ENCODE data around the gene ARID5B.
A peak's percentile ranks its signal among the peaks of the same experiment; 100 is the strongest.

The ARID5B gene

GRCh38 chr10:61985715-61986114, 84.2 kb downstream of the ARID5B start:
- Histone ChIP-seq H3K79me2 (ENCODE audit: control insufficient read depth, insufficient read depth, low read length, unreplicated experiment) (peaks cover 5% of the 10 kb centered on the region), H3K4me1 (ENCODE audit: control insufficient read depth, insufficient read depth, low read length, unreplicated experiment) (peaks cover 15% of the 10 kb centered on the region), H3K4me3 (ENCODE audit: low read depth, low read length) (no peak overlapping the region), H3K27me3 (ENCODE audit: insufficient read depth, low read length) (no peaks in the 10 kb centered on the region), H3K27ac (ENCODE audit: low read depth, low read length) (no peak overlapping the region), H2AFZ (ENCODE audit: low read length, unreplicated experiment) (no peak overlapping the region), H3K36me3 (ENCODE audit: insufficient read depth, low read length) (no peaks in the 10 kb centered on the region)

- no peak overlapping the region for H3K4me3 ChIP-seq (ENCODE audit: low read depth, low read length)
- no peaks in the 10 kb centered on the region for H3K27me3 ChIP-seq (ENCODE audit: insufficient read depth, low read length)
- peaks cover 12% of the 10 kb centered on the region for H3K4me1 ChIP-seq (ENCODE audit: control insufficient read depth, insufficient read depth, low read length, unreplicated experiment)
- no peak overlapping the region for H3K27ac ChIP-seq (ENCODE audit: low read depth, low read length)
- no peak overlapping the region for H2AFZ ChIP-seq (ENCODE audit: low read length, unreplicated experiment)
- no peaks in the 10 kb centered on the region for H3K36me3 ChIP-seq (ENCODE audit: insufficient read depth, low read length)
- H3K79me2 ChIP-seq (ENCODE audit: control insufficient read depth, insufficient read depth, low read length, unreplicated experiment), result peaks cover 2% of the 10 kb centered on the region
These were observed 84.9 kb downstream of the ARID5B start for GRCh38 chr10:61986382-61986781.

GRCh38 chr10:61986788-61987492, 85.4 kb downstream of the ARID5B start:
- Histone ChIP-seq H3K4me1 (ENCODE audit: control insufficient read depth, insufficient read depth, low read length, unreplicated experiment) (peaks cover 13% of the 10 kb centered on the region), H3K36me3 (ENCODE audit: insufficient read depth, low read length) (no peaks in the 10 kb centered on the region), H3K27me3 (ENCODE audit: insufficient read depth, low read length) (no peaks in the 10 kb centered on the region), H2AFZ (ENCODE audit: low read length, unreplicated experiment) (no peak overlapping the region), H3K79me2 (ENCODE audit: control insufficient read depth, insufficient read depth, low read length, unreplicated experiment) (peaks cover 2% of the 10 kb centered on the region), H3K27ac (ENCODE audit: low read depth, low read length) (no peak overlapping the region), H3K4me3 (ENCODE audit: low read depth, low read length) (no peak overlapping the region)

- Histone ChIP-seq H3K27me3 (ENCODE audit: insufficient read depth, low read length) (no peaks in the 10 kb centered on the region), H3K79me2 (ENCODE audit: control insufficient read depth, insufficient read depth, low read length, unreplicated experiment) (peaks cover 2% of the 10 kb centered on the region), H3K4me3 (ENCODE audit: low read depth, low read length) (peak overlapping the region; percentile 15), H2AFZ (ENCODE audit: low read length, unreplicated experiment) (no peak overlapping the region), H3K27ac (ENCODE audit: low read depth, low read length) (peak overlapping the region; percentile 3), H3K36me3 (ENCODE audit: insufficient read depth, low read length) (no peaks in the 10 kb centered on the region), H3K4me1 (ENCODE audit: control insufficient read depth, insufficient read depth, low read length, unreplicated experiment) (peaks cover 19% of the 10 kb centered on the region)
These were observed 86.0 kb downstream of the ARID5B start for GRCh38 chr10:61987537-61987936.

GRCh38 chr10:61987951-61988379, 86.5 kb downstream of the ARID5B start:
- peak overlapping the region; percentile 3 for H3K27ac ChIP-seq (ENCODE audit: low read depth, low read length)
- H3K36me3 ChIP-seq (ENCODE audit: insufficient read depth, low read length), result no peaks in the 10 kb centered on the region
- H3K27me3 ChIP-seq (ENCODE audit: insufficient read depth, low read length), result no peaks in the 10 kb centered on the region
- peaks cover 20% of the 10 kb centered on the region for H3K4me1 ChIP-seq (ENCODE audit: control insufficient read depth, insufficient read depth, low read length, unreplicated experiment)
- H2AFZ ChIP-seq (ENCODE audit: low read length, unreplicated experiment), result no peak overlapping the region
- peak overlapping the region; percentile 15 for H3K4me3 ChIP-seq (ENCODE audit: low read depth, low read length)
- H3K79me2 ChIP-seq (ENCODE audit: control insufficient read depth, insufficient read depth, low read length, unreplicated experiment), result peaks cover 2% of the 10 kb centered on the region

- H3K36me3 ChIP-seq (ENCODE audit: insufficient read depth, low read length), result no peaks in the 10 kb centered on the region
- no peaks in the 10 kb centered on the region for H3K27me3 ChIP-seq (ENCODE audit: insufficient read depth, low read length)
- peaks cover 4% of the 10 kb centered on the region for H3K79me2 ChIP-seq (ENCODE audit: control insufficient read depth, insufficient read depth, low read length, unreplicated experiment)
- H3K4me3 ChIP-seq (ENCODE audit: low read depth, low read length), result no peak overlapping the region
- H3K27ac ChIP-seq (ENCODE audit: low read depth, low read length), result peak overlapping the region; percentile 33
- peaks cover 39% of the 10 kb centered on the region for H3K4me1 ChIP-seq (ENCODE audit: control insufficient read depth, insufficient read depth, low read length, unreplicated experiment)
- H2AFZ ChIP-seq (ENCODE audit: low read length, unreplicated experiment), result no peak overlapping the region
These were observed 88.7 kb downstream of the ARID5B start for GRCh38 chr10:61989995-61990760.

GRCh38 chr10:61990761-61991135, 89.2 kb downstream of the ARID5B start:
- Histone ChIP-seq H2AFZ (ENCODE audit: low read length, unreplicated experiment) (no peak overlapping the region), H3K36me3 (ENCODE audit: insufficient read depth, low read length) (no peaks in the 10 kb centered on the region), H3K27ac (ENCODE audit: low read depth, low read length) (peak overlapping the region; percentile 33; the same call in 1 of the 2 replicates), H3K4me3 (ENCODE audit: low read depth, low read length) (no peak overlapping the region), H3K4me1 (ENCODE audit: control insufficient read depth, insufficient read depth, low read length, unreplicated experiment) (peaks cover 44% of the 10 kb centered on the region), H3K79me2 (ENCODE audit: control insufficient read depth, insufficient read depth, low read length, unreplicated experiment) (peaks cover 8% of the 10 kb centered on the region), H3K27me3 (ENCODE audit: insufficient read depth, low read length) (no peaks in the 10 kb centered on the region)

GRCh38 chr10:61991166-61991565, 89.7 kb downstream of the ARID5B start:
- H3K79me2 ChIP-seq (ENCODE audit: control insufficient read depth, insufficient read depth, low read length, unreplicated experiment), result peaks cover 9% of the 10 kb centered on the region
- H3K4me1 ChIP-seq (ENCODE audit: control insufficient read depth, insufficient read depth, low read length, unreplicated experiment), result peaks cover 47% of the 10 kb centered on the region
- no peak overlapping the region for H3K27ac ChIP-seq (ENCODE audit: low read depth, low read length)

GRCh38 chr10:61992059-61992460, 90.6 kb downstream of the ARID5B start:
- peak overlapping the region; percentile 98 for H3K27ac ChIP-seq (ENCODE audit: low read depth, low read length)

More at GRCh38 chr10:61991166-61991565, 89.7 kb downstream of the ARID5B start:
- no peaks in the 10 kb centered on the region for H3K36me3 ChIP-seq (ENCODE audit: insufficient read depth, low read length)
- H2AFZ ChIP-seq (ENCODE audit: low read length, unreplicated experiment), result no peak overlapping the region
- no peaks in the 10 kb centered on the region for H3K27me3 ChIP-seq (ENCODE audit: insufficient read depth, low read length)
- H3K4me3 ChIP-seq (ENCODE audit: low read depth, low read length), result no peak overlapping the region

GRCh38 chr10:61992671-61993668, 91.5 kb downstream of the ARID5B start:
- Histone ChIP-seq H3K27ac (ENCODE audit: low read depth, low read length) (peak overlapping the region; percentile 98), H3K79me2 (ENCODE audit: control insufficient read depth, insufficient read depth, low read length, unreplicated experiment) (peaks cover 9% of the 10 kb centered on the region), H3K4me1 (ENCODE audit: control insufficient read depth, insufficient read depth, low read length, unreplicated experiment) (peaks cover 38% of the 10 kb centered on the region), H3K27me3 (ENCODE audit: insufficient read depth, low read length) (no peaks in the 10 kb centered on the region), H3K4me3 (ENCODE audit: low read depth, low read length) (peak overlapping the region; percentile 70), H3K36me3 (ENCODE audit: insufficient read depth, low read length) (no peaks in the 10 kb centered on the region), H2AFZ (ENCODE audit: low read length, unreplicated experiment) (no peak overlapping the region)

More at GRCh38 chr10:61992059-61992460, 90.6 kb downstream of the ARID5B start:
- no peaks in the 10 kb centered on the region for H3K27me3 ChIP-seq (ENCODE audit: insufficient read depth, low read length)
- H3K4me1 ChIP-seq (ENCODE audit: control insufficient read depth, insufficient read depth, low read length, unreplicated experiment), result peaks cover 47% of the 10 kb centered on the region
- H3K4me3 ChIP-seq (ENCODE audit: low read depth, low read length), result peak overlapping the region; percentile 43
- H2AFZ ChIP-seq (ENCODE audit: low read length, unreplicated experiment), result no peak overlapping the region
- H3K36me3 ChIP-seq (ENCODE audit: insufficient read depth, low read length), result no peaks in the 10 kb centered on the region
- H3K79me2 ChIP-seq (ENCODE audit: control insufficient read depth, insufficient read depth, low read length, unreplicated experiment), result peaks cover 9% of the 10 kb centered on the region
